Neural progenitor cell (in vitro differentiated cells): ENCODE measurements around the gene LIMK1.

Experiments
- CTCF ChIP-seq: fragments of 200-600 bp; sonication (generic); IDR thresholded peaks from 2 replicates; pipeline ENCODE4 v1.5.1; 2017; ENCODE audit warnings: antibody characterized with exemption, mild to moderate bottlenecking
- EZH2 ChIP-seq: fragments of 200-600 bp; sonication (generic); IDR thresholded peaks from 2 replicates; pipeline ENCODE4 v1.6.1; 2017; ENCODE audit warnings: antibody characterized with exemption, mild to moderate bottlenecking, moderate library complexity

DNA sequence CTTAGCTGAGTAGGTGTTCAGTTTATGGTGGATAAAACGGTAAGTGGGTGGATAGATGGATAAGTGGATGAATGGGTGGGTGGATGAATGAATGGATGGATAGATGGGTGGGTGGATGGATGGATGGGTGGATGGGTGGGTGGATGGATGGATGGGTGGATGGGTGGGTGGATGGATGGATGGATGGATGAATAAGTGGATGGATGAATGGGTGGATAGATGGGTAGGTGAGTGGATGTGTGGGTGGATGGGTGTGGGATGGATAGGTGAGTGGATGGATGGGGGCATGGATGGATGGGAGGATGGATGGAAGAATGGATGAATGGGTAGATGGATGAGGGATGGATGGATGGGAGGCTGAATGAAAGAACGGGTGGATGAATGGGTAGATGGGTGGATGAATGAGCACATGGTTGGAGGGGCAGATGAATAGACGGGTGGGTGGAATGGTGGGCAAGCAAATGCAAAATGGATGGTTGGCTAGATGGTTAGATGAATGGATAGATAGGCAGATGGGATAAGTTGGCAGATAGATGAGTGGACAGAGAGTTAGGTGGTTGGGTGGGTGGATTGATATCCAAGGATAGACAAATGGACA lies 29.9 kb upstream of the LIMK1 start:
- TF ChIP-seq CTCF (no peak), EZH2 (no peak)
